PC-9 (cell line): ENCODE data around the gene RELB. TPM values are rescaled to one million over a fixed set of nuclear protein-coding genes. Genes with fewer than 3 reads are reported as not detected.

Experiments used
- BruUV-seq: library from RNA; stranded (reverse); fragments of 400-500 nt; replicated peaks from 2 replicates; lab custom pipeline; 2021; lab: Mats Ljungman, UMichigan
- CTCF ChIA-PET: fragments of 300-600 bp; sonication (Branson Sonifier 250); formaldehyde crosslinking; loops from one replicate; lab custom pipeline; 2022; ENCODE audit warnings: antibody characterized with exemption; lab: Charles Lee
- POLR2A ChIA-PET: fragments of 300-600 bp; sonication (Branson Sonifier 250); formaldehyde crosslinking; loops from one replicate; lab custom pipeline; 2022; ENCODE audit warnings: antibody characterized with exemption; ENCODE audit not compliant: unreplicated experiment; lab: Charles Lee
- DNase-seq, 2 experiments: peaks; one replicate each; pipeline versions ENCODE4 v3.0.0 to v3.0.0-alpha.2; 2015 to 2022; ENCODE audit warnings: mixed read lengths in 1 of 2
- H2AFZ ChIP-seq: fragments of 200-600 bp; sonication (generic); 2 replicates; pipeline ENCODE4 v1.8.1; 2017; ENCODE audit warnings: antibody characterized with exemption
- H3F3A ChIP-seq: fragments of 200-600 bp; sonication (generic); 2 replicates; pipeline ENCODE4 v1.8.1; 2017; ENCODE audit warnings: antibody characterized with exemption, mild to moderate bottlenecking, low read depth; ENCODE audit not compliant: insufficient read depth
- H3K27ac ChIP-seq: fragments of 200-600 bp; sonication (generic); 2 replicates; pipeline ENCODE4 v1.6.1; 2016; ENCODE audit warnings: mixed run types
- H3K27me3 ChIP-seq: fragments of 200-600 bp; sonication (generic); 2 replicates; pipeline ENCODE4 v1.6.1; 2016; ENCODE audit warnings: low read depth, mixed run types; ENCODE audit not compliant: insufficient read depth
- H3K36me3 ChIP-seq: fragments of 200-600 bp; sonication (generic); 2 replicates; pipeline ENCODE4 v1.6.1; 2016; ENCODE audit warnings: low read depth, mixed run types
- H3K4me1 ChIP-seq: fragments of 200-600 bp; sonication (generic); replicated peaks from 2 replicates; pipeline ENCODE4 v1.6.1; 2016; ENCODE audit warnings: mixed run types; ENCODE audit not compliant: insufficient read depth
- H3K4me2 ChIP-seq: fragments of 200-600 bp; sonication (generic); 2 replicates; pipeline ENCODE4 v1.6.1; 2017; ENCODE audit warnings: mixed run types
- H3K4me3 ChIP-seq: fragments of 200-600 bp; sonication (generic); 2 replicates; pipeline ENCODE4 v1.6.1; 2016; ENCODE audit warnings: mixed run types
- H3K79me2 ChIP-seq: fragments of 200-600 bp; sonication (generic); 2 replicates; pipeline ENCODE4 v1.6.1; 2017; ENCODE audit warnings: low read depth, mixed run types
- H3K9me2 ChIP-seq: fragments of 200-600 bp; sonication (generic); 2 replicates; pipeline ENCODE4 v1.8.1; 2017; ENCODE audit warnings: mild to moderate bottlenecking; ENCODE audit not compliant: insufficient read depth
- H3K9me3 ChIP-seq: fragments of 200-600 bp; sonication (generic); 2 replicates; pipeline ENCODE4 v1.8.1; 2016; ENCODE audit warnings: low read depth; ENCODE audit not compliant: insufficient read depth
- H4K20me1 ChIP-seq: fragments of 200-600 bp; sonication (generic); 2 replicates; pipeline ENCODE4 v1.8.1; 2017; ENCODE audit not compliant: insufficient read depth
- EZH2 ChIP-seq: fragments of 200-600 bp; sonication (generic); IDR thresholded peaks from 2 replicates; pipeline ENCODE4 v1.8.0; 2017; ENCODE audit warnings: antibody characterized with exemption, low read depth
- intact Hi-C: fragments of 100-400 bp; cut with micrococcal nuclease; formaldehyde crosslinking; loops from one replicate; pipeline ENCODE4 v1.10.0; 2022; ENCODE audit not compliant: unreplicated experiment
- total RNA-seq: library from RNA; stranded (reverse); gene quantifications from 2 replicates; pipeline ENCODE4 v1.2.3, GENCODE V29; 2021
- TF ChIP-seq, protein P1 (sequence below): fragments of 200-600 bp; sonication (generic); conservative IDR thresholded peaks from 2 replicates; pipeline ENCODE4 v1.6.1; 2017; ENCODE audit warnings: mixed run types, antibody characterized with exemption, mild to moderate bottlenecking, moderate library complexity

Gene RELB
- total RNA-seq, 1 experiment from 2014 or later: 5.8 TPM

DNA sequence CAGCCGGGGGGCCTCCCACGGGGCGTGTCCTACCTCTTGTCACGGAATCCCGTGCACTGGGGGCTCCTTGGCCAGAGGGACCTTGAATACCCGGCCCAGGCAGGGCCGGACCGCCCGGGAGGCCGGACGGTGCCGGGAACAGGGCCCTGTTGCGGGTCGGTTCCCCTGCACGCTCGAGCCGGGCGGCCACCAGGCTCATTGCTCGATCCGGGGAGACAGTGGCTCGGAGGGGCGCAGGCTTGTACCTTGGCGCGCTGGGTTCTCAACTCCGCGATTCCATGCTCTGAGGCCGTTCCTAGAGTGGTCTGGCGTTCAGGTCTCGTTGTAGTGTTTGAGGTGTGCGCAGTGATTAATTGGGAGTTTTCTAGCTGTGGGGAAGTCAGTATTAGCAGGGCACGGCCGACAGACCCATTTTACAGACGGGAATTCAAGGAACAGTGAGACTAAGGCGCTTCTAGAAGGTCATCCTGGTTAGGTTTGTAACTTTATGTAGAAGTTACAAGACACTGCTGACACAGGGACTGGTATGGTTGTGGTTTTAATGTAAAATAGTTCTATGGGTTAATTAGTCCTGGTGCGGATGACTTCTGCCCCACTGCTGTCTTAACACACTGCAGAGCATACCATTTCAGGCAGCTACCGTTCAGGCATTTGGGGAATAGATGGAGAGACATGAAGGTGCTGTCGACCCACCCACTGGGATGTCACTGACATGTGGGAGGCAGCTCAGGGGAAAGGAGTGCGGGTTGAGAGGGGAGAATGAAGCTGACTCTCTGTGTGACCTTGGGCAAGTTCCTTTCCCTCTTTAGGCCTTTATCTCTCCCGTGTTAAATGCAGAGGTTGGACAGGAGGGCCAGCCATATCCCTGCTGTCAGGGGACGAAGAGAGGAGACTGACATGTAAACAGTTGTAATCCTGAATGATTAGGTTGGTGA, 45.5 kb upstream of the RELB start:
- TF ChIP-seq EZH2: no peak
- TF ChIP-seq, protein P1, sequence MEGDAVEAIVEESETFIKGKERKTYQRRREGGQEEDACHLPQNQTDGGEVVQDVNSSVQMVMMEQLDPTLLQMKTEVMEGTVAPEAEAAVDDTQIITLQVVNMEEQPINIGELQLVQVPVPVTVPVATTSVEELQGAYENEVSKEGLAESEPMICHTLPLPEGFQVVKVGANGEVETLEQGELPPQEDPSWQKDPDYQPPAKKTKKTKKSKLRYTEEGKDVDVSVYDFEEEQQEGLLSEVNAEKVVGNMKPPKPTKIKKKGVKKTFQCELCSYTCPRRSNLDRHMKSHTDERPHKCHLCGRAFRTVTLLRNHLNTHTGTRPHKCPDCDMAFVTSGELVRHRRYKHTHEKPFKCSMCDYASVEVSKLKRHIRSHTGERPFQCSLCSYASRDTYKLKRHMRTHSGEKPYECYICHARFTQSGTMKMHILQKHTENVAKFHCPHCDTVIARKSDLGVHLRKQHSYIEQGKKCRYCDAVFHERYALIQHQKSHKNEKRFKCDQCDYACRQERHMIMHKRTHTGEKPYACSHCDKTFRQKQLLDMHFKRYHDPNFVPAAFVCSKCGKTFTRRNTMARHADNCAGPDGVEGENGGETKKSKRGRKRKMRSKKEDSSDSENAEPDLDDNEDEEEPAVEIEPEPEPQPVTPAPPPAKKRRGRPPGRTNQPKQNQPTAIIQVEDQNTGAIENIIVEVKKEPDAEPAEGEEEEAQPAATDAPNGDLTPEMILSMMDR: no peak
- Histone ChIP-seq H3F3A (peaks cover 16% of the 10 kb centered on the region; the same call in 1 of the 2 replicates), H3K36me3 (peaks cover 5% of the 10 kb centered on the region; the same call in 1 of the 2 replicates), H3K27me3 (no peaks in the 10 kb centered on the region), H3K27ac (no peak overlapping the region), H3K4me1 (peaks cover 20% of the 10 kb centered on the region), H4K20me1 (peaks cover 53% of the 10 kb centered on the region), H3K4me3 (peak overlapping the region; percentile 89), H3K79me2 (peaks cover 66% of the 10 kb centered on the region), H3K9me3 (no peaks in the 10 kb centered on the region), H3K4me2 (peak overlapping the region; percentile 96), H3K9me2 (no peaks in the 10 kb centered on the region), H2AFZ (peak overlapping the region; percentile 85)
- BruUV-seq: TSS peak; percentile 47
- ChIA-PET POLR2A (interaction anchor here (0.6 to 1.0 kb wide), 2 partner anchors 79 to 512 kb away, joined by 4 to 8 read pairs; no protein-coding TSS in a partner anchor), CTCF (no interaction called here)
- DNase-seq: no peak
- intact Hi-C loops: loop anchor here (1.0 to 10.0 kb wide), 4 partner anchors 49 to 381 kb away; partner anchors contain the start of genes CBLC and NECTIN2

DNA sequence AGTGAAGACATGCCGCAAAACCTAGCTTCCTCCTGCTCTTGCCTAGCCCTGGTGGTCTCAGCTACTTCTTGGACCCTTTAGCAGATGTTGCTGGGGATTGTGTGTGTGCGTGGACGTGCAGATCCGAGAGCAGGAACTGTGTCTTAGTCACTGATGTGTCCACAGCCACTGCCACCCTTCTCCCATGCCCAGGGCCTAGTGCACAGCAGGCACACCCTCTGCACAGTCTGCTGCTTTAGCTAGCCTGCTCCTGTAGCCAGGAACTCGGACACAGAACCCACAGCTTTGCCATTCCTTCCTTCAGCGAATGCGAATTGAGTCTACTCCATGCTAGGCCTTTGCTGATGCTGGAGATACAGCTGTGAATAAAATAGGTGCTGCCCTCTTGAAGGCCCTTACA, 43.7 kb upstream of the RELB start:
- POLR2A ChIA-PET: no interaction called here
- H2AFZ ChIP-seq: no peak overlapping the region
- no peak overlapping the region for H3K4me3 ChIP-seq
- peaks cover 20% of the 10 kb centered on the region for H3K4me1 ChIP-seq
- H3K36me3 ChIP-seq: peaks cover 5% of the 10 kb centered on the region; the same call in 1 of the 2 replicates
- DNase-seq: no peak
- no peaks in the 10 kb centered on the region for H3K27me3 ChIP-seq
- intact Hi-C loops: loop anchor here (10.0 kb wide), 2 partner anchors 183 to 383 kb away; partner anchors contain the start of gene CBLC
- no TSS peak for BruUV-seq
- H3F3A ChIP-seq: peaks cover 10% of the 10 kb centered on the region; the same call in 1 of the 2 replicates
- no peak overlapping the region for H3K27ac ChIP-seq
- peaks cover 70% of the 10 kb centered on the region for H3K79me2 ChIP-seq
- peak overlapping the region; percentile 96 for H3K4me2 ChIP-seq
- peaks cover 61% of the 10 kb centered on the region for H4K20me1 ChIP-seq
- TF ChIP-seq, protein P1: no peak
- TF ChIP-seq EZH2: no peak
- no peaks in the 10 kb centered on the region for H3K9me3 ChIP-seq
- CTCF ChIA-PET: interaction anchor here (0.6 kb wide), 1 partner anchor 79 kb away, joined by 3 read pairs; no protein-coding TSS in a partner anchor
- H3K9me2 ChIP-seq: no peaks in the 10 kb centered on the region

DNA sequence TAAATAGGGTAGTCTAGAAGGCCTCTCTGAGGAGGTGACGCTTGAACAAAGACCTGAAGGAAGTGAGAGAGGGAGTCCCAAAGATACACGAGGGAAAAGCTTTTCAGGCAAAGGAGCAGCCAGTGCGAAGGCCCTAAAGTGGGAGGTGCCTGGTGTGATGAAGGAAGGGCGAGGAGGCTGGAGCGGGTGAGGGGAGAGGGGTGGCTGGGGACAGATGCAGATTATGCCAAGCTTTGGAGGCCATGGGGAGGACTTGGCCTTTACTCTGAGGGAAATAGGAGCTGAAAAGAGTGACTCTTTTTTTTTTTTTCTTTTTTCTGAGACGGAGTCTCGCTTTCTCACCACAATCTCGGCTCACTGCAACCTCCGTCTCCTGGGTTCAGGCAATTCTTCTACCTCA, 43.2 kb upstream of the RELB start:
- Histone ChIP-seq H3K4me3 (no peak overlapping the region), H3K4me2 (no peak overlapping the region), H3K9me2 (no peaks in the 10 kb centered on the region), H2AFZ (no peak overlapping the region), H3K9me3 (no peaks in the 10 kb centered on the region), H3K27me3 (no peaks in the 10 kb centered on the region), H3F3A (peaks cover 10% of the 10 kb centered on the region; the same call in 1 of the 2 replicates), H3K27ac (no peak overlapping the region), H3K36me3 (peaks cover 5% of the 10 kb centered on the region; the same call in 1 of the 2 replicates), H4K20me1 (peaks cover 61% of the 10 kb centered on the region), H3K4me1 (peaks cover 20% of the 10 kb centered on the region), H3K79me2 (peaks cover 70% of the 10 kb centered on the region)
- intact Hi-C loops: loop anchor here (10.0 kb wide), 2 partner anchors 183 to 383 kb away; partner anchors contain the start of gene CBLC
- POLR2A ChIA-PET: interaction anchor here (0.7 kb wide), 1 partner anchor 727 kb away, joined by 4 read pairs; no protein-coding TSS in a partner anchor
- CTCF ChIA-PET: interaction anchor here (0.6 kb wide), 1 partner anchor 284 kb away, joined by 9 read pairs; no protein-coding TSS in a partner anchor
- no peak for DNase-seq
- TF ChIP-seq, protein P1: no peak
- TF ChIP-seq EZH2: no peak
- BruUV-seq: no TSS peak
